ENCODE data around the gene FOCAD. TPM values are rescaled to one million over a fixed set of nuclear protein-coding genes. Genes with fewer than 3 reads are reported as not detected.
A peak's percentile ranks its signal among the peaks of the same experiment; 100 is the strongest.

FOCAD gene
- total RNA-seq, 2 donors from 2014 or later = 29.4 to 29.6 TPM

DNA sequence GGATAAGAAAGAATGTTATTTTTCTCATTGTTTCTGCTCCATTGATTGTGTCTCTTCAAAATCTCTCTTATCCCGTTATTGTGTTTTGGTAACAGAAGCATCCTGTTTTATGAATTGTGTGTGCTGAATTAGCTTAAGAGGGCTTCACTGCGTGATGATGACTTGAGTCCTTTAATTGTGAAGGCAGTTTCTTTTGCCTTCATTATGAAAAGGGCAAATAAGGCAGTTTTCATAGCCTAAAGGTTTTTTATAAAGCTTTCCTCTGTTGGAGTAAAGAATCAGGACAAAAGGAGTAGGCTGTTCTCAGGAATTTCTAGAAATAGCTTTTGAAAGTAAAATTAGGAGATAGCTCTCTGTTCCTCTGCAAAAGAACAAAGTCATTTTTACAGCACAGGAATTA lies 169.8 kb downstream of the FOCAD start:
- Mint-ChIP-seq H3K36me3 (ENCODE audit: insufficient read depth in 2 of 2) (peaks cover 10% of the 10 kb centered on the region in 2 donors), H3K27me3 (ENCODE audit: low read depth) (no peaks in the 10 kb centered on the region), H3K27ac (no peak overlapping the region), H3K4me1 (ENCODE audit: low read depth) (peaks cover 5% of the 10 kb centered on the region), H3K9me3 (peaks cover 7 to 9% of the 10 kb centered on the region in 2 donors), H3K4me3 (no peak overlapping the region)
- DNase-seq (no peak), ATAC-seq (replicated peaks in 1 of 2) (no peak)

GRCh38 chr9:20854444-20854843 lies 170.4 kb downstream of the FOCAD start:
- H3K27ac Mint-ChIP-seq = no peak overlapping the region
- no peak for ATAC-seq (replicated peaks in 1 of 2)
- H3K36me3 Mint-ChIP-seq (ENCODE audit: insufficient read depth in 2 of 2) = peaks cover 8 to 10% of the 10 kb centered on the region in 2 donors
- no peaks in the 10 kb centered on the region for H3K27me3 Mint-ChIP-seq (ENCODE audit: low read depth)
- H3K9me3 Mint-ChIP-seq = peaks cover 7 to 9% of the 10 kb centered on the region in 2 donors
- DNase-seq = no peak
- no peaks in the 10 kb centered on the region for H3K4me1 Mint-ChIP-seq (ENCODE audit: low read depth)
- H3K4me3 Mint-ChIP-seq = no peak overlapping the region

- Mint-ChIP-seq H3K4me3 (no peak overlapping the region), H3K9me3 (no peaks in the 10 kb centered on the region), H3K4me1 (ENCODE audit: low read depth) (peaks cover 7% of the 10 kb centered on the region), H3K36me3 (ENCODE audit: insufficient read depth in 2 of 2) (peaks cover 2 to 6% of the 10 kb centered on the region in 2 donors), H3K27ac (no peak overlapping the region), H3K27me3 (ENCODE audit: low read depth) (no peaks in the 10 kb centered on the region)
- DNase-seq = no peak
- no peak for ATAC-seq (replicated peaks in 1 of 2)
Observed at GRCh38 chr9:20863945-20864344, 179.9 kb downstream of the FOCAD start.

DNA sequence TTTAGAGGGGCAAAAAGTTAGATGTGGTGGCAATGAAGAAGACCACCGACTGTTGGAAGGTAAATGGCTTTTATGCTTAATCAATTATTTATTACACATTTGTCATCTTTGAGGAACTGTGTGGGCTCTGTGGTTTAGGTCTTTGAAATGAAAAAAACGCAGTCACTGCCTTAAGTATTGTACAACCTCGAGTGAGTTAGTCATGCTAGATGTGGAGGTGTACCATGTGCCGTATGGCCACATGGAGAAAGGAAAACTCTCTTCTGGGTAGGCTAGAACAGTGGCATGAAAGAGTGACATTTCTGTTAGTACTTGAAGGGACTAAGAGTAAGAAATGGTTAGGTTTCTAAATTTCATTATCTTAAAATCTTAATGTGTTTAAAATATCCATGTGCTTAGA lies 181.3 kb downstream of the FOCAD start:
- Mint-ChIP-seq H3K9me3 (no peaks in the 10 kb centered on the region), H3K4me1 (ENCODE audit: low read depth) (peaks cover 7% of the 10 kb centered on the region), H3K4me3 (no peak overlapping the region), H3K36me3 (ENCODE audit: insufficient read depth in 2 of 2) (peaks cover 2 to 6% of the 10 kb centered on the region in 2 donors), H3K27me3 (ENCODE audit: low read depth) (no peaks in the 10 kb centered on the region), H3K27ac (no peak overlapping the region)
- ATAC-seq (replicated peaks in 1 of 2) (peak in 1 of 2 donors; percentile 36), DNase-seq (no peak)

- Mint-ChIP-seq H3K9me3 (no peaks in the 10 kb centered on the region), H3K27me3 (ENCODE audit: low read depth) (no peaks in the 10 kb centered on the region), H3K27ac (no peak overlapping the region), H3K4me1 (ENCODE audit: low read depth) (peaks cover 8% of the 10 kb centered on the region), H3K36me3 (ENCODE audit: insufficient read depth in 2 of 2) (peaks cover 2 to 4% of the 10 kb centered on the region in 2 donors), H3K4me3 (no peak overlapping the region)
- DNase-seq = no peak
- ATAC-seq (replicated peaks in 1 of 2) = no peak
Observed at GRCh38 chr9:20870115-20870514, 186.1 kb downstream of the FOCAD start.

GRCh38 chr9:20872340-20872977 lies 188.4 kb downstream of the FOCAD start:
- H3K4me3 Mint-ChIP-seq = no peak overlapping the region
- DNase-seq (no peak), ATAC-seq (replicated peaks in 1 of 2) (no peak)
- no peaks in the 10 kb centered on the region for H3K27me3 Mint-ChIP-seq (ENCODE audit: low read depth)
- no peaks in the 10 kb centered on the region for H3K36me3 Mint-ChIP-seq (ENCODE audit: insufficient read depth in 2 of 2)
- no peaks in the 10 kb centered on the region for H3K9me3 Mint-ChIP-seq
- H3K4me1 Mint-ChIP-seq (ENCODE audit: low read depth) = peaks cover 4% of the 10 kb centered on the region
- H3K27ac Mint-ChIP-seq = no peak overlapping the region

- no peaks in the 10 kb centered on the region for H3K9me3 Mint-ChIP-seq
- no peak overlapping the region for H3K27ac Mint-ChIP-seq
- DNase-seq = no peak
- H3K4me3 Mint-ChIP-seq = no peak overlapping the region
- H3K27me3 Mint-ChIP-seq (ENCODE audit: low read depth) = no peaks in the 10 kb centered on the region
- H3K4me1 Mint-ChIP-seq (ENCODE audit: low read depth) = peaks cover 4% of the 10 kb centered on the region
- no peak for ATAC-seq (replicated peaks in 1 of 2)
- H3K36me3 Mint-ChIP-seq (ENCODE audit: insufficient read depth in 2 of 2) = no peaks in the 10 kb centered on the region
Observed at GRCh38 chr9:20873240-20873865, 189.3 kb downstream of the FOCAD start.

- H3K27ac Mint-ChIP-seq = no peak overlapping the region
- no peaks in the 10 kb centered on the region for H3K4me1 Mint-ChIP-seq (ENCODE audit: low read depth)
- no peak for ATAC-seq (replicated peaks in 1 of 2)
- no peaks in the 10 kb centered on the region for H3K27me3 Mint-ChIP-seq (ENCODE audit: low read depth)
- DNase-seq = no peak
- no peaks in the 10 kb centered on the region for H3K36me3 Mint-ChIP-seq (ENCODE audit: insufficient read depth in 2 of 2)
- H3K9me3 Mint-ChIP-seq = no peaks in the 10 kb centered on the region
- no peak overlapping the region for H3K4me3 Mint-ChIP-seq
Observed at GRCh38 chr9:20880271-20880670, 196.2 kb downstream of the FOCAD start.

DNA sequence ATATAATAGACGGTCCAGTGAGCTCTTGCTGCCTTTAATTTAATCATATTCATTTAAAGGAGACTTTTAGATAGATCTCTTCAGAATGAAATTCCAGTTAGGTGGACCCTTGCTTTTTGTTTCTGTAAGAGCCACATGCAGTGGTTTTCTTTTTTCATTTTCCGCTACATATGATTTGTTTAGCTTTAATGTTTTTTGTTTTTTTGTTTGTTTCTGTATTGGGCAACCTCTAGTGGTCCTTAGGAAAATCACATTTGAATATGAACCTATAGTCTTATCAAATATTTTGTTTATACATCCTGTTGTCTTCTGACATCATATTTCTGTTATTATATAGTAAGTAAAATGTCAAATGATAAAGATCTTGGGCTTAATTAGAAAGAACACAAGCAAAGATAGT lies 196.6 kb downstream of the FOCAD start:
- ATAC-seq (replicated peaks in 1 of 2) (no peak), DNase-seq (no peak)
- Mint-ChIP-seq H3K4me3 (no peak overlapping the region), H3K9me3 (no peaks in the 10 kb centered on the region), H3K36me3 (ENCODE audit: insufficient read depth in 2 of 2) (no peaks in the 10 kb centered on the region), H3K27ac (no peak overlapping the region), H3K4me1 (ENCODE audit: low read depth) (no peaks in the 10 kb centered on the region), H3K27me3 (ENCODE audit: low read depth) (no peaks in the 10 kb centered on the region)

GRCh38 chr9:20884985-20885593 lies 201.0 kb downstream of the FOCAD start:
- ATAC-seq (replicated peaks in 1 of 2) = peak; percentile 46 to 47
- Mint-ChIP-seq H3K4me1 (ENCODE audit: low read depth) (no peaks in the 10 kb centered on the region), H3K4me3 (no peak overlapping the region), H3K9me3 (no peaks in the 10 kb centered on the region), H3K36me3 (ENCODE audit: insufficient read depth in 2 of 2) (peaks cover 3% of the 10 kb centered on the region in 2 donors), H3K27ac (no peak overlapping the region), H3K27me3 (ENCODE audit: low read depth) (no peaks in the 10 kb centered on the region)
- peak; percentile 50 to 56 for DNase-seq

- Mint-ChIP-seq H3K27me3 (ENCODE audit: low read depth) (no peaks in the 10 kb centered on the region), H3K27ac (no peak overlapping the region), H3K9me3 (no peaks in the 10 kb centered on the region), H3K4me1 (ENCODE audit: low read depth) (no peaks in the 10 kb centered on the region), H3K36me3 (ENCODE audit: insufficient read depth in 2 of 2) (no peaks in the 10 kb centered on the region), H3K4me3 (no peak overlapping the region)
- peak in 1 of 2 donors; percentile 62 for ATAC-seq (replicated peaks in 1 of 2)
- no peak for DNase-seq
Observed at GRCh38 chr9:20898885-20899554, 215.0 kb downstream of the FOCAD start.

DNA sequence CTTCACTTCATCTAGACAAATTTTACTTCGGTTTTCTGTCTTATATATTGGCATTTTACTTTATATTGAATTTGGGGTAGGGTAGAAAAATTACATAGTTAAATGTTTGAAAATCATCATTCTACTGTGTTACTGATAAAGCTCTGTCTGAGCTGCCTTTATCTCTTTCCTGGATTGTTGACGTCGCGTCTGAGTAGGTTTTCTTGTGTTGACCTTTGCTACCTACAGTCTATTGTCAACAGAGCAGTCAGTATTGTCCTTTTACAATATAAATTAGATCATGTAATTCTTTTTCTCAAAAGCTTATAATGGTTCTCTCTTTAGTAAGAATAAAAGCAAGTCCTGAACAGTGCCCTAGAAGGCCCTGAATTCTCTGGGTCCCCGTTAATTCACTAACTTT lies 219.2 kb downstream of the FOCAD start:
- H3K9me3 Mint-ChIP-seq = no peaks in the 10 kb centered on the region
- no peak overlapping the region for H3K4me3 Mint-ChIP-seq
- DNase-seq = no peak
- H3K27ac Mint-ChIP-seq = no peak overlapping the region
- H3K36me3 Mint-ChIP-seq (ENCODE audit: insufficient read depth in 2 of 2) = peaks cover 0 to 1% of the 10 kb centered on the region in 2 donors
- ATAC-seq (replicated peaks in 1 of 2) = no peak
- no peaks in the 10 kb centered on the region for H3K27me3 Mint-ChIP-seq (ENCODE audit: low read depth)
- H3K4me1 Mint-ChIP-seq (ENCODE audit: low read depth) = no peaks in the 10 kb centered on the region

DNA sequence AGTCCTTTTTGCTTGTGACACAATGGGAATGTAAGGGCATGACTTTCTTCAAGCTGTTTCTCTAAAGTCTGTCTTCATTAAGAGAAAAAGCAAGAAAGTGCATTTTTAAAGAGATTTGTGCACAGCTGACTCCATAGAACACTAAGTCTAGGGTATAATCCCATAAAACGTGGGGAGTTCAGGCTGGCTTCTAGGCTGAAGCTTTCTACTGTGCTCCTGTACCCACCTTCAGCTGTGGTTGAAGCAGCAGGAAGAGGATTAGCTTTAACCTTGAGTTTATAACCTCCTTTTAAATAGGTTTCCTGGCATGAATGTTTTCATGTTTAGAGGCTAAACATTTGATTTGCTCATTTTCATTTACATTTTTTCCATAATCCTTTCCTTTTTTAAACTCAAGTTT lies 220.9 kb downstream of the FOCAD start:
- H3K27me3 Mint-ChIP-seq (ENCODE audit: low read depth) = no peaks in the 10 kb centered on the region
- no peaks in the 10 kb centered on the region for H3K4me1 Mint-ChIP-seq (ENCODE audit: low read depth)
- no peak for DNase-seq
- H3K27ac Mint-ChIP-seq = no peak overlapping the region
- ATAC-seq (replicated peaks in 1 of 2) = no peak
- H3K9me3 Mint-ChIP-seq = no peaks in the 10 kb centered on the region
- no peak overlapping the region for H3K4me3 Mint-ChIP-seq
- H3K36me3 Mint-ChIP-seq (ENCODE audit: insufficient read depth in 2 of 2) = peaks cover 0 to 1% of the 10 kb centered on the region in 2 donors

Data from activated T-cell treated with anti-CD3 and anti-CD28 coated beads, Interleukin-2, amount 50 U/mL, for 72 hours (primary cell).